Lung (tissue), 16 donors: ENCODE measurements around the gene SLC12A1. TPM values are rescaled to one million over a fixed set of nuclear protein-coding genes. Genes with fewer than 3 reads are reported as not detected.

ENCODE experiments used
- ATAC-seq: fragments of 200-7000 bp; cut with Tn5 transposase; one replicate; pipeline ENCODE4 v1.9.1; 2020; ENCODE audit warnings: moderate number of reproducible peaks; ENCODE audit not compliant: insufficient read depth, low FRiP score
- DNase-seq, 3 donors: peaks; one replicate each; pipeline ENCODE4 v3.0.0-alpha.2; 2013 to 2017
- H3K27ac ChIP-seq, 2 donors: one replicate each; pipeline ENCODE4 v1.5.1; 2013; ENCODE audit warnings: mild to moderate bottlenecking in 2 of 2, moderate library complexity in 2 of 2, control low read depth in 1 of 2, inconsistent platforms in 1 of 2, low read depth in 1 of 2, low read length in 1 of 2
- H3K27me3 ChIP-seq, 3 donors: one replicate each; pipeline ENCODE4 v1.5.1; 2013; ENCODE audit warnings: low read length in 2 of 3; ENCODE audit not compliant: control insufficient read depth in 3 of 3, insufficient read depth in 3 of 3
- H3K36me3 ChIP-seq, 4 donors: one replicate each; pipeline ENCODE4 v1.5.1; 2013; ENCODE audit warnings: low read length in 4 of 4, mild to moderate bottlenecking in 1 of 4, moderate library complexity in 1 of 4; ENCODE audit not compliant: control insufficient read depth in 4 of 4, insufficient read depth in 4 of 4
- H3K4me1 ChIP-seq, 5 donors: one replicate each; pipeline ENCODE4 v1.5.1; 2013; ENCODE audit warnings: low read length in 5 of 5, mild to moderate bottlenecking in 2 of 5, moderate library complexity in 1 of 5; ENCODE audit not compliant: control insufficient read depth in 5 of 5, insufficient read depth in 5 of 5
- H3K4me3 ChIP-seq: one replicate; pipeline ENCODE4 v1.5.1; 2013; ENCODE audit warnings: mild to moderate bottlenecking, control low read depth, moderate library complexity
- H3K9ac ChIP-seq, 2 donors: one replicate each; pipeline ENCODE4 v1.5.1; 2013; ENCODE audit warnings: low read length in 2 of 2, control low read depth in 1 of 2; ENCODE audit not compliant: insufficient read depth in 1 of 2
- H3K9me3 ChIP-seq, 4 donors: one replicate each; pipeline ENCODE4 v1.5.1; 2013; ENCODE audit warnings: low read length in 3 of 4, mild to moderate bottlenecking in 1 of 4, moderate library complexity in 1 of 4; ENCODE audit not compliant: control insufficient read depth in 4 of 4, insufficient read depth in 3 of 4
- WGBS, 2 donors: extraction: QIAGEN DNeasy Blood & Tissue Kit; methylation state at CpG; one replicate each; pipeline ENCODE4 v1.1.7; 2013; 5-methylcytosine and 5-hydroxymethylcytosine counted together
- long read RNA-seq, 5 donors: transcript quantifications; one replicate each; lab custom pipeline, GENCODE V29; 2026
- polyA plus RNA-seq, 2 donors: library from polyadenylated mRNA; stranded (reverse); fragments of 200-250 nt; gene quantifications; one replicate each; pipeline ENCODE4 v1.2.1, GENCODE V29; 2013
- total RNA-seq, 2 donors: library from RNA; depleted of rRNA in 1 of 2; stranded (reverse); fragments of >200 nt in 1 of 2; gene quantifications; one replicate each; pipeline ENCODE4 v1.2.1, GENCODE V29; 2014 to 2021
- TF ChIP-seq, protein P1 (sequence below): IDR thresholded peaks from 2 replicates; pipeline ENCODE4 v1.5.1; 2012; ENCODE audit warnings: mild to moderate bottlenecking; ENCODE audit errors: control extremely low read depth, extremely low read depth
- donor health status: control.
- donor health status: control.
- donor health status: Bipolar disorder and iron deficiency.
- donor health status: healthy.
- donor health status: DM: yes; HTN: yes; CAD: no.

Gene SLC12A1
- total RNA-seq, result under 1 TPM in 1 of 2 donors, not detected in 1; 0.03 TPM
- polyA plus RNA-seq, result not detected
- long read RNA-seq, donor 1, result 0 reads
- long read RNA-seq, donor 2, result 0 reads
- long read RNA-seq, donor 3, result 0 reads
- long read RNA-seq, donor 4, result 0 reads
- long read RNA-seq, donor 5, result 0 reads

DNA sequence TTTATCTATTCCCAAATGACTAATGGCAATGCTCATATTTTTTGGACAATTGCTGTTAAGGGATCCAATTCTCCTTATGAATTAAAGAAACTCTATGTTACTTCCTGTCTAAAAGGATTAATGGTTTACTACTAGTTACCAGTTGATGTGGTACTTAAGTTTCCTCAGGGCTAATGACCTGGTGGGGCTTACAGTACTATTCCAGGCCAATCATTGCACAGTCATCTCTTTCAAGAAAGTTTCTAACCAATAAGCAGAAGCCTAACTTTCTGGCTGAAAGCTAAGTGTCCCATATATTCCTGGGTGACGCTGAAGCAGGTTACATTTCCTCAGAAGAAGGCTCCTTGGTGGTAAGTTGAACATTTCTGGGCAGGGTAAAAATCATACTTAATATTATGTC, at the start of gene SLC12A1:
Gene SLC12A1 (plus strand): TSS at position 322 of the 400 bp plus-strand sequence. CDS start 1,418 bp downstream, outside the sequence.
- no peak for DNase-seq

DNA sequence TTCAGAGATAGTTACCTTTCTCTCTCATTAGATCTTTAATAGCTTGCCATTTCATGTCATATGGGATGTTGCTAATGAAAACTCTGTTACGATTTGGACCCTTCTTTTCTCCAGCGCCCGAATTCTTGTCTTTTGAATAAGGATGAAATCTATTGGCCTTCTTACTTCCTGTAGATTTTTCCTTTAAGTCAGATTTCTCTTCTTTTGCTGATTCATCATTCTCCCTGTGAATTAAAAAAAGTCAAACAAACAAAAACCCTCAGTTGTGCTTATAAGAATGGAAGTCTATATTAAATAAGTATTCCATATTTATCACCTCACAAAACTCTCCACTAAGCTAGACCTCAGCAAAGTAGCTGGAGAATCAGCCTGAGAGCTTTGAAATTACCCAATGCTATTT, 37.5 kb upstream of the SLC12A1 start:
- TF ChIP-seq, protein P1, sequence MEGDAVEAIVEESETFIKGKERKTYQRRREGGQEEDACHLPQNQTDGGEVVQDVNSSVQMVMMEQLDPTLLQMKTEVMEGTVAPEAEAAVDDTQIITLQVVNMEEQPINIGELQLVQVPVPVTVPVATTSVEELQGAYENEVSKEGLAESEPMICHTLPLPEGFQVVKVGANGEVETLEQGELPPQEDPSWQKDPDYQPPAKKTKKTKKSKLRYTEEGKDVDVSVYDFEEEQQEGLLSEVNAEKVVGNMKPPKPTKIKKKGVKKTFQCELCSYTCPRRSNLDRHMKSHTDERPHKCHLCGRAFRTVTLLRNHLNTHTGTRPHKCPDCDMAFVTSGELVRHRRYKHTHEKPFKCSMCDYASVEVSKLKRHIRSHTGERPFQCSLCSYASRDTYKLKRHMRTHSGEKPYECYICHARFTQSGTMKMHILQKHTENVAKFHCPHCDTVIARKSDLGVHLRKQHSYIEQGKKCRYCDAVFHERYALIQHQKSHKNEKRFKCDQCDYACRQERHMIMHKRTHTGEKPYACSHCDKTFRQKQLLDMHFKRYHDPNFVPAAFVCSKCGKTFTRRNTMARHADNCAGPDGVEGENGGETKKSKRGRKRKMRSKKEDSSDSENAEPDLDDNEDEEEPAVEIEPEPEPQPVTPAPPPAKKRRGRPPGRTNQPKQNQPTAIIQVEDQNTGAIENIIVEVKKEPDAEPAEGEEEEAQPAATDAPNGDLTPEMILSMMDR, result no peak
- Histone ChIP-seq H3K27ac (no peak overlapping the region), H3K4me1 (no peaks in the 10 kb centered on the region), H3K4me3 (no peak overlapping the region), H3K9ac (no peak overlapping the region), H3K36me3 (no peaks in the 10 kb centered on the region), H3K9me3 (no peaks in the 10 kb centered on the region), H3K27me3 (no peaks in the 10 kb centered on the region)
- 63% methylated on average over 3 of the region's 3 CpGs for WGBS, 2 donors
- no peak for ATAC-seq
- DNase-seq, result no peak

More for the DNA sequence above, at the start of gene SLC12A1:
- Histone ChIP-seq H3K27me3 (no peaks in the 10 kb centered on the region), H3K4me1 (no peaks in the 10 kb centered on the region), H3K9ac (no peak within 1 kb of the TSS), H3K9me3 (no peaks in the 10 kb centered on the region), H3K27ac (no peak within 1 kb of the TSS), H3K36me3 (no peaks in the 10 kb centered on the region), H3K4me3 (no peak within 1 kb of the TSS)
- TF ChIP-seq, protein P1, result no peak
- 88 to 93% methylated on average over 1 of the region's 1 CpG for WGBS, 2 donors
- ATAC-seq, result no peak

DNA sequence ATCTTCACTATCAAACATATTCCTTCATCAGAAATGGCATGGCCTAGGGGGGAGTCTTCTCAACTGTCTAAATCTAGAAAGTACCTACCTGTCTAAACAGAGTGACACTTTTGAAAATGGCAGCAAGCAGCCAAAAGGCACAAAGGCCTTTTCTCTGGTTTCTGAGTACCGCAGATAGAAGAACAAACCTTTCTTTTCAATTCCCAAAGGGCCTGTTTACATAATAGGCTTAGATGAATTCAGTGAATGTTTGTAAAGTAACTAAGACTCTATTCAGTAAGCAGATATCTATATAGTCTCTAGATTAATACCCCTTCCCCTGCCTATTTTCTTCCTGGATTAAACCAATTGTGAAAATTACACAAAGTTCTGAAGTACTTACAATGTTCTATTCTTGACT, 35.1 kb upstream of the SLC12A1 start:
- TF ChIP-seq, protein P1, result no peak
- Histone ChIP-seq H3K9me3 (no peaks in the 10 kb centered on the region), H3K4me3 (no peak overlapping the region), H3K4me1 (no peaks in the 10 kb centered on the region), H3K27me3 (no peaks in the 10 kb centered on the region), H3K9ac (no peak overlapping the region), H3K27ac (no peak overlapping the region), H3K36me3 (no peaks in the 10 kb centered on the region)
- ATAC-seq (no peak), DNase-seq (no peak)
- 95% methylated on average over 1 of the region's 1 CpG for WGBS, 2 donors

DNA sequence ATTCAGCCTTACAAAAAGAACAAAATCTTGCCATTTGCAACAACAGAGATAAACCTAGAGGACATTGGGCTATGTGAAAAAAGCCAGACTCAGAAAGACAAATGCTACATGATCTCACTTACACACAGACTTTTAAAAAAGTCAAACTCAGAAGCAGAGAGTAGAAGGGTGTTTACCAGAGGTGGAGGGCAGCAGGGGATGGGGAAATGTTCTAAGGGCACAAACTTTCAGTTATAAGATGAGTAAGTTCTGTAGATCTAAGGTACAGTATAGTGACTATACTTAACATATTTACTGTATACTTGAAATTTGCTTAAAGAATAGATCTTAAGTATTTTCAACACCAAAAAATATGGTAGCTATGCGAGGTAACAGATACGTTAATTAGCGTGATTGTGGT, 31.0 kb upstream of the SLC12A1 start:
- no peaks in the 10 kb centered on the region for H3K36me3 ChIP-seq
- TF ChIP-seq, protein P1, result no peak
- no peak overlapping the region for H3K27ac ChIP-seq
- ATAC-seq, result no peak
- no peak overlapping the region for H3K4me3 ChIP-seq
- peaks cover 0 to 20% (median 18%) of the 10 kb centered on the region in 3 donors for H3K27me3 ChIP-seq
- WGBS, 2 donors, result 96% methylated on average over 3 of the region's 3 CpGs
- H3K9ac ChIP-seq, result no peak overlapping the region
- H3K9me3 ChIP-seq, result no peaks in the 10 kb centered on the region
- no peak for DNase-seq
- peaks cover 0 to 7% (median 0%) of the 10 kb centered on the region in 5 donors for H3K4me1 ChIP-seq
